ENCODE results near the gene ZNF195.
"Not testable (repeated sequence)": the region's sequence is repeated elsewhere in the genome, so short reads cannot be mapped to it uniquely, and the experiment has no call there.

ZNF195 gene

GRCh38 chr11:3417047-3417446 is 38.1 kb upstream of the ZNF195 start:
- H3K27ac ChIP-seq (ENCODE audit: low read depth, low read length, severe bottlenecking); H3K36me3 ChIP-seq (ENCODE audit: control insufficient read depth, insufficient read depth, low read length); H3K4me3 ChIP-seq (ENCODE audit: extremely low read depth, insufficient read depth, low read length, poor library complexity, severe bottlenecking); H3K4me1 ChIP-seq (ENCODE audit: control insufficient read depth, insufficient read depth, low read length, poor library complexity, severe bottlenecking); H3K9me3 ChIP-seq (ENCODE audit: control insufficient read depth, low read length): not testable (repeated sequence)
- 65 to 76% methylated on average over 3 of the region's 4 CpGs for WGBS, 2 experiments (ENCODE audit: insufficient coverage in 2 of 2)

GRCh38 chr11:3415301-3415700 is 36.4 kb upstream of the ZNF195 start:
- not testable (repeated sequence) for H3K9me3 ChIP-seq (ENCODE audit: control insufficient read depth, low read length); H3K4me3 ChIP-seq (ENCODE audit: extremely low read depth, insufficient read depth, low read length, poor library complexity, severe bottlenecking); H3K27ac ChIP-seq (ENCODE audit: low read depth, low read length, severe bottlenecking); H3K4me1 ChIP-seq (ENCODE audit: control insufficient read depth, insufficient read depth, low read length, poor library complexity, severe bottlenecking); H3K36me3 ChIP-seq (ENCODE audit: control insufficient read depth, insufficient read depth, low read length)
- WGBS, 2 experiments (ENCODE audit: insufficient coverage in 2 of 2), result no CpG with 5 or more reads among the region's 7 CpGs

- H3K4me1 ChIP-seq (ENCODE audit: control insufficient read depth, insufficient read depth, low read length, poor library complexity, severe bottlenecking); H3K36me3 ChIP-seq (ENCODE audit: control insufficient read depth, insufficient read depth, low read length); H3K9me3 ChIP-seq (ENCODE audit: control insufficient read depth, low read length); H3K4me3 ChIP-seq (ENCODE audit: extremely low read depth, insufficient read depth, low read length, poor library complexity, severe bottlenecking); H3K27ac ChIP-seq (ENCODE audit: low read depth, low read length, severe bottlenecking): not testable (repeated sequence)
- WGBS, 2 experiments (ENCODE audit: insufficient coverage in 2 of 2), result 95 to 97% methylated on average over 16 to 19 of the region's 24 CpGs
Observed at GRCh38 chr11:3413666-3414065, 34.7 kb upstream of the ZNF195 start.

- Histone ChIP-seq H3K4me1 (ENCODE audit: control insufficient read depth, insufficient read depth, low read length, poor library complexity, severe bottlenecking) (no peaks in the 10 kb centered on the region), H3K27ac (ENCODE audit: low read depth, low read length, severe bottlenecking) (no peak overlapping the region), H3K4me3 (ENCODE audit: extremely low read depth, insufficient read depth, low read length, poor library complexity, severe bottlenecking) (no peak overlapping the region), H3K36me3 (ENCODE audit: control insufficient read depth, insufficient read depth, low read length) (no peaks in the 10 kb centered on the region), H3K9me3 (ENCODE audit: control insufficient read depth, low read length) (no peaks in the 10 kb centered on the region)
- WGBS, 2 experiments (ENCODE audit: insufficient coverage in 2 of 2), result 97 to 98% methylated on average over 12 to 15 of the region's 15 CpGs
Observed at GRCh38 chr11:3412837-3413236, 33.9 kb upstream of the ZNF195 start.

GRCh38 chr11:3408722-3409121 is 29.8 kb upstream of the ZNF195 start:
- 24 to 33% methylated on average over 7 to 10 of the region's 12 CpGs for WGBS, 2 experiments (ENCODE audit: insufficient coverage in 2 of 2)
- H3K36me3 ChIP-seq (ENCODE audit: control insufficient read depth, insufficient read depth, low read length); H3K9me3 ChIP-seq (ENCODE audit: control insufficient read depth, low read length); H3K4me1 ChIP-seq (ENCODE audit: control insufficient read depth, insufficient read depth, low read length, poor library complexity, severe bottlenecking); H3K27ac ChIP-seq (ENCODE audit: low read depth, low read length, severe bottlenecking); H3K4me3 ChIP-seq (ENCODE audit: extremely low read depth, insufficient read depth, low read length, poor library complexity, severe bottlenecking): not testable (repeated sequence)

- not testable (repeated sequence) for H3K27ac ChIP-seq (ENCODE audit: low read depth, low read length, severe bottlenecking); H3K4me3 ChIP-seq (ENCODE audit: extremely low read depth, insufficient read depth, low read length, poor library complexity, severe bottlenecking); H3K9me3 ChIP-seq (ENCODE audit: control insufficient read depth, low read length); H3K36me3 ChIP-seq (ENCODE audit: control insufficient read depth, insufficient read depth, low read length); H3K4me1 ChIP-seq (ENCODE audit: control insufficient read depth, insufficient read depth, low read length, poor library complexity, severe bottlenecking)
- WGBS, 2 experiments (ENCODE audit: insufficient coverage in 2 of 2), result 93 to 100% methylated on average over 3 to 5 of the region's 8 CpGs
Observed at GRCh38 chr11:3408058-3408605, 29.2 kb upstream of the ZNF195 start.

GRCh38 chr11:3406937-3407336 is 28.0 kb upstream of the ZNF195 start:
- H3K4me1 ChIP-seq (ENCODE audit: control insufficient read depth, insufficient read depth, low read length, poor library complexity, severe bottlenecking); H3K4me3 ChIP-seq (ENCODE audit: extremely low read depth, insufficient read depth, low read length, poor library complexity, severe bottlenecking); H3K36me3 ChIP-seq (ENCODE audit: control insufficient read depth, insufficient read depth, low read length); H3K9me3 ChIP-seq (ENCODE audit: control insufficient read depth, low read length); H3K27ac ChIP-seq (ENCODE audit: low read depth, low read length, severe bottlenecking): not testable (repeated sequence)
- 89 to 97% methylated on average over 3 to 6 of the region's 9 CpGs for WGBS, 2 experiments (ENCODE audit: insufficient coverage in 2 of 2)

- not testable (repeated sequence) for H3K4me3 ChIP-seq (ENCODE audit: extremely low read depth, insufficient read depth, low read length, poor library complexity, severe bottlenecking); H3K9me3 ChIP-seq (ENCODE audit: control insufficient read depth, low read length); H3K27ac ChIP-seq (ENCODE audit: low read depth, low read length, severe bottlenecking); H3K36me3 ChIP-seq (ENCODE audit: control insufficient read depth, insufficient read depth, low read length); H3K4me1 ChIP-seq (ENCODE audit: control insufficient read depth, insufficient read depth, low read length, poor library complexity, severe bottlenecking)
- WGBS, 2 experiments (ENCODE audit: insufficient coverage in 2 of 2), result 89 to 92% methylated on average over 4 to 7 of the region's 17 CpGs
Observed at GRCh38 chr11:3406223-3406875, 27.4 kb upstream of the ZNF195 start.

GRCh38 chr11:3404076-3404925 is 25.4 kb upstream of the ZNF195 start:
- H3K36me3 ChIP-seq (ENCODE audit: control insufficient read depth, insufficient read depth, low read length); H3K9me3 ChIP-seq (ENCODE audit: control insufficient read depth, low read length); H3K4me1 ChIP-seq (ENCODE audit: control insufficient read depth, insufficient read depth, low read length, poor library complexity, severe bottlenecking); H3K4me3 ChIP-seq (ENCODE audit: extremely low read depth, insufficient read depth, low read length, poor library complexity, severe bottlenecking); H3K27ac ChIP-seq (ENCODE audit: low read depth, low read length, severe bottlenecking): not testable (repeated sequence)
- WGBS, 2 experiments (ENCODE audit: insufficient coverage in 2 of 2), result 92 to 95% methylated on average over 16 to 17 of the region's 22 CpGs

GRCh38 chr11:3402861-3403250 is 23.9 kb upstream of the ZNF195 start:
- H3K27ac ChIP-seq (ENCODE audit: low read depth, low read length, severe bottlenecking); H3K4me1 ChIP-seq (ENCODE audit: control insufficient read depth, insufficient read depth, low read length, poor library complexity, severe bottlenecking); H3K9me3 ChIP-seq (ENCODE audit: control insufficient read depth, low read length); H3K36me3 ChIP-seq (ENCODE audit: control insufficient read depth, insufficient read depth, low read length); H3K4me3 ChIP-seq (ENCODE audit: extremely low read depth, insufficient read depth, low read length, poor library complexity, severe bottlenecking): not testable (repeated sequence)
- WGBS, 2 experiments (ENCODE audit: insufficient coverage in 2 of 2), result 91 to 100% methylated on average over 4 to 7 of the region's 8 CpGs
